Neuron (in vitro differentiated cells): ENCODE measurements around the gene LRP1B.

Experiments
- H2AFZ ChIP-seq: one replicate; pipeline ENCODE4 v1.6.1; 2013; ENCODE audit warnings: low read depth, mild to moderate bottlenecking, inconsistent platforms, low read length, moderate library complexity
- H3K27me3 ChIP-seq: one replicate; pipeline ENCODE4 v1.6.1; 2013; ENCODE audit warnings: low read length; ENCODE audit not compliant: insufficient read depth
- H3K36me3 ChIP-seq: one replicate; pipeline ENCODE4 v1.6.1; 2013; ENCODE audit warnings: low read length; ENCODE audit not compliant: insufficient read depth
- H3K4me1 ChIP-seq: one replicate; pipeline ENCODE4 v1.6.1; 2013; ENCODE audit warnings: low read length; ENCODE audit not compliant: insufficient read depth
- H3K4me3 ChIP-seq: 2 replicates; pipeline ENCODE4 v1.5.1; 2013; ENCODE audit warnings: mild to moderate bottlenecking, low read length, moderate library complexity
- H3K9me3 ChIP-seq: one replicate; pipeline ENCODE4 v1.6.1; 2013; ENCODE audit warnings: low read length

Gene LRP1B

DNA sequence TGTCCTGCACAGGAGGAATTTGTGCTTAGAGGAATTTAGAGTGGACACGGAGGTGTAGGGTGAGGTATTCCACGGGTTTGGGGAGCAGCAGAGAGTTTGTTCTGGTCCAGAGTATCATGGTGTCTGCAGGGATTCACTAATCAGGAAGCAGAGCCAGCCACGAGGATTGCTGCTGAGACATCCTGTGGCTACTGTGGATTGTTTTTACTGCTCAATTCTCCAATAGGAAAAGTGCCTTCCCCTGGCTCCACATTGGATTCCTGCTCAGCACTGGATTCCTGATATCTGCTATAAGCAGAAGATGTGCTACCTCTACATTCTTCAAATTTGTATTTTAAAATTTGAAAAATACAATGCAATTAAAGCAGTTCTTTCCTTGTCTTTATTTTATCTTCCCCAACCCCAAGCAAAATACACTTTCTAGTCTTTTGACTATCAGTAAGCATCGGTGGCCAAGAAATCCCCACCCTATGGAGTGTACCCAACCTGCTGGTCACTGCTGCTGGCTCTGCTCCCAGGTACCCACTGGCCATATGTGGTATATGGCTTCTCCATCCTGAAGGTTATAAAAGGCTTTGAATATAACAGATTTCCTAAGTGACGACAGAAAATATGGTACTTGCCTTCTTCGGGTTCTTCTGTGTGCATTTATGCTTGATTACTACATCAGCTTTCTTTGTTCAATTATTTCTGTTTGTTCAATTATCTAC, 1947.6 kb downstream of the LRP1B start:
- Histone ChIP-seq H3K4me3 (no peak overlapping the region), H3K9me3 (no peaks in the 10 kb centered on the region), H3K27me3 (no peaks in the 10 kb centered on the region)

More for the DNA sequence above, 1947.6 kb downstream of the LRP1B start:
- H3K4me1 ChIP-seq, result no peaks in the 10 kb centered on the region
- H3K36me3 ChIP-seq, result no peaks in the 10 kb centered on the region
- H2AFZ ChIP-seq, result no peak overlapping the region
